ENCODE results near the gene SDC3.
"Not testable (repeated sequence)": the region's sequence is repeated elsewhere in the genome, so short reads cannot be mapped to it uniquely, and the experiment has no call there.

DNA sequence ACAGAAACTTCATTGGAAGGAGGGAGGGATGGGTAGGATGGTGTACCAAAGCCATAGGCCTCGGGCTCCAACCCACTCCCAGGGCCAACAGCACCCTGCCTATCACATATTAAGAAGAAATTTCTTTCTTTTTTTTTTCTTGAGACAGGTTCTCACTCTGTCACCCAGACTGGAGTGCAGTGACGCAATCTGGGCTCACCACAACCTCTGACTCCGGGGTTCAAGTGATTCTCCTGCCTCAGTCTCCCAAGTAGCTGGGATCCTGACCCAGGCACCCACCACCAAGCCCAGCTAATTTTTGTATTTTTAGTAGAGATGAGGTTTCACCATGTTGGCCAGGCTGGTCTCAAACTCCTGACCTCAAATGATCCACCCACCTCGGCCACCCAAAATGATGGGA is 40.5 kb downstream of the SDC3 start:
- TF ChIP-seq, protein P1, sequence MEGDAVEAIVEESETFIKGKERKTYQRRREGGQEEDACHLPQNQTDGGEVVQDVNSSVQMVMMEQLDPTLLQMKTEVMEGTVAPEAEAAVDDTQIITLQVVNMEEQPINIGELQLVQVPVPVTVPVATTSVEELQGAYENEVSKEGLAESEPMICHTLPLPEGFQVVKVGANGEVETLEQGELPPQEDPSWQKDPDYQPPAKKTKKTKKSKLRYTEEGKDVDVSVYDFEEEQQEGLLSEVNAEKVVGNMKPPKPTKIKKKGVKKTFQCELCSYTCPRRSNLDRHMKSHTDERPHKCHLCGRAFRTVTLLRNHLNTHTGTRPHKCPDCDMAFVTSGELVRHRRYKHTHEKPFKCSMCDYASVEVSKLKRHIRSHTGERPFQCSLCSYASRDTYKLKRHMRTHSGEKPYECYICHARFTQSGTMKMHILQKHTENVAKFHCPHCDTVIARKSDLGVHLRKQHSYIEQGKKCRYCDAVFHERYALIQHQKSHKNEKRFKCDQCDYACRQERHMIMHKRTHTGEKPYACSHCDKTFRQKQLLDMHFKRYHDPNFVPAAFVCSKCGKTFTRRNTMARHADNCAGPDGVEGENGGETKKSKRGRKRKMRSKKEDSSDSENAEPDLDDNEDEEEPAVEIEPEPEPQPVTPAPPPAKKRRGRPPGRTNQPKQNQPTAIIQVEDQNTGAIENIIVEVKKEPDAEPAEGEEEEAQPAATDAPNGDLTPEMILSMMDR (IDR thresholded peaks at IDR 0.05 in 2 of 3, conservative IDR thresholded peaks at IDR 0.05 in 1 of 3; ENCODE audit: control insufficient read depth in 2 of 3, extremely low read depth in 1 of 3, insufficient read depth in 1 of 3, low read depth in 3 of 3, low read length in 3 of 3), result not testable (repeated sequence)
- TF ChIP-seq, protein P2, sequence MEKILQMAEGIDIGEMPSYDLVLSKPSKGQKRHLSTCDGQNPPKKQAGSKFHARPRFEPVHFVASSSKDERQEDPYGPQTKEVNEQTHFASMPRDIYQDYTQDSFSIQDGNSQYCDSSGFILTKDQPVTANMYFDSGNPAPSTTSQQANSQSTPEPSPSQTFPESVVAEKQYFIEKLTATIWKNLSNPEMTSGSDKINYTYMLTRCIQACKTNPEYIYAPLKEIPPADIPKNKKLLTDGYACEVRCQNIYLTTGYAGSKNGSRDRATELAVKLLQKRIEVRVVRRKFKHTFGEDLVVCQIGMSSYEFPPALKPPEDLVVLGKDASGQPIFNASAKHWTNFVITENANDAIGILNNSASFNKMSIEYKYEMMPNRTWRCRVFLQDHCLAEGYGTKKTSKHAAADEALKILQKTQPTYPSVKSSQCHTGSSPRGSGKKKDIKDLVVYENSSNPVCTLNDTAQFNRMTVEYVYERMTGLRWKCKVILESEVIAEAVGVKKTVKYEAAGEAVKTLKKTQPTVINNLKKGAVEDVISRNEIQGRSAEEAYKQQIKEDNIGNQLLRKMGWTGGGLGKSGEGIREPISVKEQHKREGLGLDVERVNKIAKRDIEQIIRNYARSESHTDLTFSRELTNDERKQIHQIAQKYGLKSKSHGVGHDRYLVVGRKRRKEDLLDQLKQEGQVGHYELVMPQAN (conservative IDR thresholded peaks at IDR 0.05), result not testable (repeated sequence)
- TF ChIP-seq CHD2 (IDR thresholded peaks at IDR 0.05; ENCODE audit: borderline replicate concordance, low read depth, low read length), result not testable (repeated sequence)
